A549 treated with dexamethasone at 1 μM for 4 hours (cell line): ENCODE results near the gene HBZ. TPM values are rescaled to one million over a fixed set of nuclear protein-coding genes. Genes with fewer than 3 reads are reported as not detected.

Experiments used
- total RNA-seq: library from RNA; stranded (reverse); fragments of 200-300 nt; extraction: Qiagen RNA extraction; gene quantifications from 5 replicates; pipeline ENCODE4 v1.2.3, GENCODE V29; 2022

The HBZ gene
- total RNA-seq: 0.19 TPM in 1 of 5 replicates, not detected in the others

GRCh38 chr16:152141-153128, at the start of gene HBZ:
TSS of gene HBZ (plus strand) at chr16:152644. CDS start at chr16:152910, 266 bp downstream.

GRCh38 chr16:165539-166374, 13.3 kb downstream of the HBZ start, which contains the start of gene HBM:
TSS of gene HBM (plus strand) at chr16:165978. CDS start at chr16:165998, 20 bp downstream.

GRCh38 chr16:172374-172941, 20.0 kb downstream of the HBZ start, which contains the start of gene HBA2:
TSS of gene HBA2 (plus strand) at chr16:172876. CDS start at chr16:172913, 37 bp downstream.

GRCh38 chr16:176477-177382, 24.3 kb downstream of the HBZ start, which contains the start of gene HBA1:
TSS of gene HBA1 (plus strand) at chr16:176680. CDS start at chr16:176717, 37 bp downstream.

GRCh38 chr16:180101-180675, 27.7 kb downstream of the HBZ start, which contains the start of gene HBQ1:
TSS of gene HBQ1 (plus strand) at chr16:180459. CDS start at chr16:180487, 28 bp downstream.

Other genes with a start within 250 kb of the HBZ start
- gene POLR3K, start 99.0 kb upstream of the HBZ start, total RNA-seq: 28.5 to 35.1 TPM (median 31.5 TPM) in 5 replicates
- gene SNRNP25, start 98.8 kb upstream of the HBZ start, total RNA-seq: 58.5 to 66.5 TPM (median 63.1 TPM) in 5 replicates
- 17.7 to 29.7 TPM (median 26.5 TPM) in 5 replicates for gene RHBDF1, start 80.0 kb upstream of the HBZ start, total RNA-seq
- 54.7 to 71.6 TPM (median 67.8 TPM) in 5 replicates for gene MPG, start 74.4 kb upstream of the HBZ start, total RNA-seq
- gene NPRL3, start 14.0 kb upstream of the HBZ start, total RNA-seq: 18.7 to 32.9 TPM (median 30.2 TPM) in 5 replicates
- gene HBM, start 13.3 kb downstream of the HBZ start, total RNA-seq: not detected in 5 replicates
- gene HBA2, start 20.2 kb downstream of the HBZ start, total RNA-seq: 0.25 to 1.0 TPM (median 0.36 TPM) in 5 replicates
- gene HBA1, start 24.0 kb downstream of the HBZ start, total RNA-seq: 0.99 to 2.3 TPM (median 2.0 TPM) in 5 replicates
- gene HBQ1, start 27.8 kb downstream of the HBZ start, total RNA-seq: 4.5 to 7.2 TPM (median 6.6 TPM) in 5 replicates
- 35.9 to 49.4 TPM (median 45.7 TPM) in 5 replicates for gene LUC7L, start 76.8 kb downstream of the HBZ start, total RNA-seq
- gene FAM234A, start 82.2 kb downstream of the HBZ start, total RNA-seq: 40.4 to 53.2 TPM (median 47.3 TPM) in 5 replicates
- gene RGS11, start 123.3 kb downstream of the HBZ start, total RNA-seq: 2.3 to 5.4 TPM (median 3.7 TPM) in 5 replicates
- 2.6 to 3.1 TPM (median 2.8 TPM) in 5 replicates for gene ARHGDIG, start 127.9 kb downstream of the HBZ start, total RNA-seq
- gene PDIA2, start 130.5 kb downstream of the HBZ start, total RNA-seq: 0.17 to 0.37 TPM (median 0.30 TPM) in 5 replicates
- 25.9 to 34.1 TPM (median 33.5 TPM) in 5 replicates for gene AXIN1, start 200.1 kb downstream of the HBZ start, total RNA-seq
- gene MRPL28, start 217.9 kb downstream of the HBZ start, total RNA-seq: 123 to 138 TPM (median 131 TPM) in 5 replicates
- 24.8 to 39.9 TPM (median 34.7 TPM) in 5 replicates for gene PGAP6, start 229.3 kb downstream of the HBZ start, total RNA-seq
- gene NME4, start 244.6 kb downstream of the HBZ start, total RNA-seq: 275 to 460 TPM (median 445 TPM) in 5 replicates
- gene DECR2, start 249.2 kb downstream of the HBZ start, total RNA-seq: 21.2 to 29.7 TPM (median 26.3 TPM) in 5 replicates